Measurements from ENCODE around the gene C1QL2. TPM values are rescaled to one million over a fixed set of nuclear protein-coding genes. Genes with fewer than 3 reads are reported as not detected.

The C1QL2 gene
- total RNA-seq, 2 donors from 2014 or later: not detected

- no peak overlapping the region for H3K4me3 Mint-ChIP-seq
- no peak for DNase-seq
- peaks cover 16% of the 10 kb centered on the region for H3K27me3 Mint-ChIP-seq (ENCODE audit: low read depth)
- H3K4me1 Mint-ChIP-seq (ENCODE audit: low read depth): no peaks in the 10 kb centered on the region
- H3K27ac Mint-ChIP-seq: no peak overlapping the region
- ATAC-seq (replicated peaks in 1 of 2): no peak
- no peaks in the 10 kb centered on the region for H3K36me3 Mint-ChIP-seq (ENCODE audit: insufficient read depth in 2 of 2)
- no peaks in the 10 kb centered on the region for H3K9me3 Mint-ChIP-seq
Observed at GRCh38 chr2:119117891-119118882, 40.4 kb downstream of the C1QL2 start.

- no peaks in the 10 kb centered on the region for H3K36me3 Mint-ChIP-seq (ENCODE audit: insufficient read depth in 2 of 2)
- H3K27me3 Mint-ChIP-seq (ENCODE audit: low read depth): peaks cover 16% of the 10 kb centered on the region
- no peaks in the 10 kb centered on the region for H3K9me3 Mint-ChIP-seq
- DNase-seq (no peak), ATAC-seq (replicated peaks in 1 of 2) (no peak)
- no peaks in the 10 kb centered on the region for H3K4me1 Mint-ChIP-seq (ENCODE audit: low read depth)
- no peak overlapping the region for H3K4me3 Mint-ChIP-seq
- H3K27ac Mint-ChIP-seq: no peak overlapping the region
Observed at GRCh38 chr2:119117408-119117807, 41.1 kb downstream of the C1QL2 start.

DNA sequence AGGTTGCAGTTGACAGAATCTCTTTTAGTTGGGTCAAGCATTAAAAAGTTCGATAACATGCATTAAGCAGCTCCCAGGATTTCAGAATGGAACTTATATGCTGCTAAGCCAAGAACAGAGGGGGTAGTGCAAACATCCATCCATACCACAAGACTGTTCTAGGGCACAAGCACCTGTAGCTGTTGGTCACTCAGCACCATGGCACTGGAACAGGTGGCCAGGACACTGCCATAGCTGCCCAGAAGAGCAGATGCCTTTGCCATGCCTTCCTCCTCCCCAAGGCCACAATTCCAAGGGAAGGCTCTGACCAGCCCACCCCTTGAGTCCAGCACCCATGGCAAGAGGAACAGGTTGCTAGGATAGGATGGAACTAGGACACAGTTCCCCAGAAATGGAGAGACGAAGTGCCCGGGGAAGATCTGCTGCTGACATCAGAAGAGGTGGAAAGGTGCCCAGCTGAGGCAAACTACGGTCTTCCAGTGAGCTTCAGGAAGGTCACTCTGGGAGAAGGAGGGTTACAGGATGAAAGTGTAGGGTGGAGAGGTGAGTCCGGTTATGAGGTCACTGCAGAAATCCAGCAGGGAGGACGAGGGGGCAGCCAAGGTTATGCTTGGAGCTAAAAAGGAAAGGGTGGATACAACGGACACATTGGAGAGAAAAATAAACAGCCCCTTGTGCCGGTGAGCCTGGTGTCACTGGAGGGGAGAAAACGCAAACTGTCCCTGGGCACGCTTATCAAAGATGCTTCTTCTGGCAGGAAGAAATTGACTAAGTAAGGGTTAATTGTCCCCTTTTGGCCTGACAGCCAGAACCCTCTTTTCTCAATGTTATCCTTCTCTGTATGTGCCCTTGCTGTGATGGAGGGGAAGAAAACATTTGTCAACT, 41.9 kb downstream of the C1QL2 start:
- Mint-ChIP-seq H3K9me3 (peaks cover 1% of the 10 kb centered on the region in 2 donors), H3K4me1 (ENCODE audit: low read depth) (no peaks in the 10 kb centered on the region), H3K36me3 (ENCODE audit: insufficient read depth in 2 of 2) (no peaks in the 10 kb centered on the region), H3K4me3 (no peak overlapping the region), H3K27me3 (ENCODE audit: low read depth) (peaks cover 16% of the 10 kb centered on the region), H3K27ac (no peak overlapping the region)
- DNase-seq (no peak), ATAC-seq (replicated peaks in 1 of 2) (no peak)

DNA sequence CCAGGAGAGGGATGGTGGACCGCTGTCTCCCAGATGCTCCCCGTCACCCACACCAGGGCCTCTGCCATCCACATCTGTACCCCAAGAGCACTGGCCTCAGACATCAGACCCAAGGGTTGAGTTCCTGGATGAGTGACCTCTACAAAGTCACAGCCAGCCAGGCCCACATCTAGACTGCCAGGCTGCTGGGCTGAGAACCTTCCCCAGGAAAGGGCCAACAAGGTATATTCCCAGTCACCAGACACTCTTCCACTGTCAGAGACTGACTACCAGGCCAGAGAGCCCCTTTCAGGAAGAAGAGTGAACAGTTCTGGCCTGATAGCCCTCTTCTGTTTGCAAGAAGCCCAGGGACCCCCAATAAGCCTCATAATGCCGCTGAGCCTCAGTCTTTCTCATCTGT, 44.3 kb downstream of the C1QL2 start:
- DNase-seq: no peak
- H3K4me1 Mint-ChIP-seq (ENCODE audit: low read depth): no peaks in the 10 kb centered on the region
- ATAC-seq (replicated peaks in 1 of 2): no peak

GRCh38 chr2:119113489-119113770, 45.1 kb downstream of the C1QL2 start:
- no peak for ATAC-seq (replicated peaks in 1 of 2)
- DNase-seq: no peak
- Mint-ChIP-seq H3K27ac (no peak overlapping the region), H3K4me1 (ENCODE audit: low read depth) (no peaks in the 10 kb centered on the region), H3K4me3 (no peak overlapping the region), H3K36me3 (ENCODE audit: insufficient read depth in 2 of 2) (peaks cover 0 to 5% of the 10 kb centered on the region in 2 donors), H3K9me3 (peaks cover 6 to 11% of the 10 kb centered on the region in 2 donors), H3K27me3 (ENCODE audit: low read depth) (peaks cover 7% of the 10 kb centered on the region)

More for the DNA sequence above, 44.3 kb downstream of the C1QL2 start:
- Mint-ChIP-seq H3K27ac (no peak overlapping the region), H3K36me3 (ENCODE audit: insufficient read depth in 2 of 2) (peaks cover 0 to 5% of the 10 kb centered on the region in 2 donors), H3K27me3 (ENCODE audit: low read depth) (peaks cover 7% of the 10 kb centered on the region), H3K9me3 (peaks cover 6 to 11% of the 10 kb centered on the region in 2 donors), H3K4me3 (no peak overlapping the region)

GRCh38 chr2:119112770-119113488, 45.6 kb downstream of the C1QL2 start:
- no peak overlapping the region for H3K27ac Mint-ChIP-seq
- H3K36me3 Mint-ChIP-seq (ENCODE audit: insufficient read depth in 2 of 2): peaks cover 0 to 5% of the 10 kb centered on the region in 2 donors
- peaks cover 7% of the 10 kb centered on the region for H3K27me3 Mint-ChIP-seq (ENCODE audit: low read depth)
- peaks cover 6 to 11% of the 10 kb centered on the region in 2 donors for H3K9me3 Mint-ChIP-seq
- H3K4me1 Mint-ChIP-seq (ENCODE audit: low read depth): no peaks in the 10 kb centered on the region
- DNase-seq: no peak
- ATAC-seq (replicated peaks in 1 of 2): no peak
- no peak overlapping the region for H3K4me3 Mint-ChIP-seq

DNA sequence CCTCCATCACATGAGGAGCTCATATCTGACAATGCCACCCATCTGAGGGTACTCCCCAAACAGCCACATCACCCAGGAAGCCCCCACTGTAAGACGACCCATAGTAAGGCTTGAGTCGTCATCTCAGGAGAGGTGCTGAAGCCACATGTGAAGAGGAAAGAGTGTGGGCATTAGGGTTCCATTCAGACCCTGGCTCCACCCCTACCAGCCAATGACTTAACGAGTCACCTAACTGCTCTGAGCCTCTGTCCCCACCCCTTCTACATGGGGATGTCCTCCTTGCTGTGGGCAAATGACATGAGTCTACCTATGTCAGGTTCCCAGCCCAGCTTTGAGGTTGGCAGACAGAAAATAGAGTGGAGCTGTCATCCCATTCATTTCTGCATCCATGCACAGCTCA, 46.3 kb downstream of the C1QL2 start:
- Mint-ChIP-seq H3K4me1 (ENCODE audit: low read depth) (no peaks in the 10 kb centered on the region), H3K9me3 (peaks cover 7 to 12% of the 10 kb centered on the region in 2 donors), H3K4me3 (no peak overlapping the region), H3K36me3 (ENCODE audit: insufficient read depth in 2 of 2) (peaks cover 0 to 6% of the 10 kb centered on the region in 2 donors), H3K27me3 (ENCODE audit: low read depth) (peaks cover 10% of the 10 kb centered on the region), H3K27ac (no peak overlapping the region)
- ATAC-seq (replicated peaks in 1 of 2) (peak; percentile 36 to 74), DNase-seq (no peak)

- Mint-ChIP-seq H3K36me3 (ENCODE audit: insufficient read depth in 2 of 2) (peaks cover 0 to 6% of the 10 kb centered on the region in 2 donors), H3K27ac (no peak overlapping the region), H3K4me3 (no peak overlapping the region), H3K4me1 (ENCODE audit: low read depth) (no peaks in the 10 kb centered on the region), H3K27me3 (ENCODE audit: low read depth) (peaks cover 14% of the 10 kb centered on the region), H3K9me3 (peaks cover 9 to 13% of the 10 kb centered on the region in 2 donors)
- no peak for ATAC-seq (replicated peaks in 1 of 2)
- no peak for DNase-seq
Observed at GRCh38 chr2:119111115-119111975, 47.2 kb downstream of the C1QL2 start.

GRCh38 chr2:119109866-119110265, 48.7 kb downstream of the C1QL2 start:
- no peak overlapping the region for H3K27ac Mint-ChIP-seq
- peaks cover 14 to 15% of the 10 kb centered on the region in 2 donors for H3K9me3 Mint-ChIP-seq
- peaks cover 14% of the 10 kb centered on the region for H3K27me3 Mint-ChIP-seq (ENCODE audit: low read depth)
- H3K36me3 Mint-ChIP-seq (ENCODE audit: insufficient read depth in 2 of 2): peaks cover 3 to 6% of the 10 kb centered on the region in 2 donors
- no peak for ATAC-seq (replicated peaks in 1 of 2)
- no peaks in the 10 kb centered on the region for H3K4me1 Mint-ChIP-seq (ENCODE audit: low read depth)
- no peak overlapping the region for H3K4me3 Mint-ChIP-seq
- no peak for DNase-seq

DNA sequence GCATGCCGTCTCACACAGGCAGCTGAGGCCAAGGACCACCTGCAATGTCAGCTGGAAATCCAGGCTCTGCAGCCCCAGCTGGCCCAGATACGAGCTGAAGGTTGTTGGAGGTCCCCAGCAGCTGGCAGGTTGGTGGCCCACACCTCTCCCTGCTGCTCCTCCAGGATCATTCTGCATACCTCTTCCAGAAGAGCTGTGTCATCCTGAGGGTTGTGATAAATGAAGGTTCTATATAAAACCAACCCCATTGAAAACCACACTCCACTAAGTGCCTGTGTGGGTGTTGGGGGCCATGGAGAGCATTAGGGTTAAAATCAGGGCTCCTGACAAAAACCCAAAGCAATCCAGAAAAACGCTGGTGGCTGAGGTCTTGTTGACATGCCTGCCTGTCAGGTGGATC, 50.4 kb downstream of the C1QL2 start:
- Mint-ChIP-seq H3K36me3 (ENCODE audit: insufficient read depth in 2 of 2) (peaks cover 3 to 6% of the 10 kb centered on the region in 2 donors), H3K27me3 (ENCODE audit: low read depth) (peaks cover 6% of the 10 kb centered on the region), H3K4me3 (no peak overlapping the region), H3K4me1 (ENCODE audit: low read depth) (no peaks in the 10 kb centered on the region), H3K9me3 (peaks cover 16 to 19% of the 10 kb centered on the region in 2 donors), H3K27ac (no peak overlapping the region)
- ATAC-seq (replicated peaks in 1 of 2) (no peak), DNase-seq (no peak)

DNA sequence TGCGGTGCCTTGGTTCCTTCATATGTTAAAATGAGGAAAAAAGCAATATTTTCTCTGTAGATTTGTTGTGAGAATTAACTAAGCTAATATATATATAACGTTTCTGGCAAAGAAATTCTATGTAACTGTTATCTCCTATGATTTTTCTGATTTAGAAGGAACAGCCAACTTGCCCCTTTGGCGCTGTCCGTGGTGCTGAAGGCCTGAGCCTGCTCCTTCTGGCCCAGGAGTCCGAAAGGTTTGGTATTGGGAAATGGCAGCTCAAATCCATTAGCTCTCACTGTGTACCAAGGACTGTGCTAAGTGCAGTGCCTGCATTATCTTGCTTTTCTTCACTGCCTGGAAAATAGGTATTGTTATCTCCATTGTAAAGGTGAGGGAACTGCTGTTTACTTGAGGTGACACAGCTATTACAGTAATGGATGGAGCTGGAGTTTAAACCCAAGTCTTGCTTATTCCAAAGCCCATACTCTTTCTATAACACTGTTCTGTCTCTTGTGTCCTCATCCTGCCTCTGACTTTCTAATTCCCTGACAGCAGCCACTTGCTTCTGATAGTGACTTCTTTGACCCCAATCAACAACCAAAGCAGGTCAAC, 52.2 kb downstream of the C1QL2 start:
- DNase-seq (peak; percentile 21 to 24), ATAC-seq (replicated peaks in 1 of 2) (no peak)
- Mint-ChIP-seq H3K36me3 (ENCODE audit: insufficient read depth in 2 of 2) (peaks cover 3 to 6% of the 10 kb centered on the region in 2 donors), H3K9me3 (peaks cover 16 to 17% of the 10 kb centered on the region in 2 donors), H3K27ac (no peak overlapping the region), H3K4me3 (no peak overlapping the region), H3K27me3 (ENCODE audit: low read depth) (peaks cover 6% of the 10 kb centered on the region), H3K4me1 (ENCODE audit: low read depth) (no peaks in the 10 kb centered on the region)
